Measurements from ENCODE around the gene ROR2.

The ROR2 gene

GRCh38 chr9:91768977-91769916, 180.8 kb downstream of the ROR2 start:
- DNase-seq = no peak

DNA sequence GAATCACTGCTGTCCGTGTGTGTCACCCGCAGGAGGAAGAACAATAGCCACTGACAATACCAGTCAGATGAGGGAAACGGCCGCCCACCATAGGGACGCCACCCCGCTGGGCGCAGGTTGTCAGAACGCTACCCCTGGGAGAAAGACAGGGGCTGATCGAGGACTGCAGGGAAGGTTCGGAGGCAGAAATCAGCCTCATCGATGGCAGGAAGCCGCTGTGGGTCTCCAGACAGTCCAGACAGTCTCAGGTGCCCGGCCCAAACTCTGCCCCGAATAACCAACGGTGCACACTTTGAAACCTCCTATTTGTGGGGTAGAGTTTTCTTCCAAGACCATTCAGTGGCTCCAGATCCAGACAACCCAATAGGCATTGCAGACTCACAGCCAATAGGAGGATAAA, 181.5 kb downstream of the ROR2 start:
- no peak for DNase-seq

GRCh38 chr9:91766315-91767069, 183.5 kb downstream of the ROR2 start:
- no peak for DNase-seq

DNA sequence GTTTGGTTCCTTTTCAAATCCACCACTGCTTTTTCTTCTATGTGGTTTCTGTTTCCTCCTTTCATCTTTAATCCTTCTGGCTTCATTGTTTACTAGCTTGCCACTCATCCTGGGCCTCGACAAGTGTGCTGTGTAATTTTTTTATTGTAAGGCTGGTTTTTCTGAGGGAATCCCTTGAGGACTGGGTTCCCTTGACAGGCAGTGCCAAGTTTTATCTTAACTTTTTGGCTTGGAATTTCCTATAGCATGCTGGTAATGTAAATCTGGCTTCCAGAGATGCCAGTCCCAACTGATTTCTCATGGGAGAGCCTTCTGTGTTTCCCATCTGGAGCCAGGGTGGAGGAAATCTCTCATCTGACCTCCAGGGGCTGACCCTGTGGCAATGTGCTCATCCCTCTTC, 184.7 kb downstream of the ROR2 start:
- DNase-seq = no peak

DNA sequence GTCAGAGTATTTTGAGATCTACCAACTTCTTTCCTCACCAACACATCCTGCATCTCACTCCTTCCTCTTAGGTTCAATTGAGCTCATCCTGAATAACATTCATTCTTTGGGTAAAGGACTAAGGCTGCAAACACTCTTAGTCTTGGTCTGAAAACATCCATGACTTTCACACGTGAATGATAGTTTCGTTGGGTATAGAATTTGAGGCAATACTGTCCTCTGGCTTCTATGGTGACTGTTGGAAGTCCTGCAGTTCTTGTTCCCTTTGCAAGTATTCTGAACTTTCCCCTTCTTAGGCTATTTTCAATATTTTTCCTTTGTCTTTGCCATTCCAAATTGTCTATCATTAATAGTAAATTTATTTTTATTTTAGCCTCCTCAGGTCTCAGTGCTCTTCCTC, 185.4 kb downstream of the ROR2 start:
- DNase-seq = no peak

DNA sequence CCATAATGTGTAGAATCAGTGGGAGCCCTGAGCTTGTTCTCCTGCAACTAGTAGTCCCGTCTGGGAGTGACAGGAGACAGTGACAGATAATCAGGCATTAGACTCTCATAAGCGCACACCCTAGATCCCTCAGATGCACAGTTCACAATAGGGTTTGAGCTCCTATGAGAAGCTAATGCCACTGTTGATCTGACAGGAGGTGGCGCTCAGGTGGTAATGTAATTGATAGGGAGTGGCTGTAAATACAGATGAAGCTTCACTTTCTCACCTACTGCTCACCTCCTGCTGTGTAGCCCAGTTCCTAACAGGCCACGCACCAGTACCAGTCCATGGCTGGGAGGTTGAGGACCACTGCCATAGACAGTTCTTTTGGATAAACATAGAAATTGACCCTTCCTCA, 188.7 kb downstream of the ROR2 start:
- DNase-seq = no peak

DNA sequence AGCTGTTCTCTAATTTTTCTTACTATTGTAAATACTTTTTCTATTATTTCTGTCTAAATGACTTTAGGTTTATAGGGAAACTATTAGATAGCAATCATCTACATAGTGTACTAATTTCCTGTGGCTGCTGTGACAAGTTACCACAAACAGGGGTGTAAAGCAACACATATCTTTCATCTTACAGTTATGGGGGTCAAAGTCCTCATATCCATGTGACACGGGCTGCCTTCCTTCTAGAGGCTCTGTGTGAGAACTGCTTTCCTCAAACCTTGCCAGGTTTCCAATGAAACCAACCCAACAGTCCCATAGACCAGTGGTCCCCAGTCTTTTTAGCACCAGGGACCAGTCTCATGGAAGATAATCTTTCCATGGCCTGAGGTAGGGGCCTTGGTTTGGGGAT, 189.1 kb downstream of the ROR2 start:
- no peak for DNase-seq

- DNase-seq = no peak
Observed at GRCh38 chr9:91758491-91758981, 191.5 kb downstream of the ROR2 start.

GRCh38 chr9:91757782-91758181, 192.2 kb downstream of the ROR2 start:
- no peak for DNase-seq

DNA sequence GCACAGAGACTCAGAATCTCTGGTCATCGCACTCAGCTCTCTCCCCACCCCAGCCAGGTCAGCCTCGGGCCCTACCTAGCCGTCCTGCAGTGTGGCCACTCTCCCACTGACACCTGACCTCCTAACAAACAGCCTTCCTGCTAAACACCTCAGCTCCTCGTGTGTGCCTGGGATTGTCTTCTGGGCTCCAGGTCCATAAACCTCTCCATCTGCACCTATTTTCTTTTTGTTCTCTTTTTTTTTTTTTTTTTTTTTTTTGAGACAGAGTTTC, 193.6 kb downstream of the ROR2 start:
- DNase-seq = no peak

- DNase-seq = no peak
Observed at GRCh38 chr9:91755761-91756509, 194.1 kb downstream of the ROR2 start.

DNA sequence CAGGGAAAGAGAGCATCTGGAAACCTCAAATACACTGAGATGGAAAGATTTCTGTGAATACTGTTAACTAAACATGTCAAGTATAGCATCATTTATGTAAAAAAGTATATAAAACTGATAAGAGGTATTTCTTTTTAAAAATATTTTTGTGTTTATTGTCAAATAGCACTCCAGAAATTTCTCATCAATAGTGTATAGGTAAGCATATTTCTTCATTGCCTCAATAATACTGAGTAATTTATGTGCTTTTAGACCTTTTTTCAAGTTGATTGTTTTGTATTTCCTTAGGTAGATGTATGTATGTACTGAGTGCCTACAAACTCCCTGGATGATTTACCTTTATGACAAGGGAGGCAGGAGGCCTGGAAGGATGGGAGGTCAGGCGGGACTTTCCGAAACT, 196.3 kb downstream of the ROR2 start:
- no peak for DNase-seq

DNA sequence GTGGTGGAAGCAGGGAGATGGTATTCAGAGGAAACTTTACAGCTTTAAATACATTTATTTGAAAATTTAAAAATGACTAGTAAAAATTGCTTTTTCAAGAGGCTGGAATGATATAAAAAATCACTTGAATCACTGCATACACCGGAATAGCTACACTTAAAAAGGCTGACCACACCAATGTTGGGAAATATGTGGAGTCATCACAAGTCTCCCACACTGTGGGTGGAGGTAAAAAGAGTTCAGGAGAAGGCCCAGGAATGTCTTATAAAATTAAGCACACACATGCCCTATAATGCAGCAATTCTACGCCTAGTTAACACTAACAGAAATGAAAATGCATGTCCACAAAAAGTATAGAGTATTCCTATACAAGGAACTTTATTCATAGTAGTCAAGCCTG, 198.1 kb downstream of the ROR2 start:
- DNase-seq = no peak

- DNase-seq = no peak
Observed at GRCh38 chr9:91750343-91750742, 199.7 kb downstream of the ROR2 start.

GRCh38 chr9:91746904-91747303, 203.1 kb downstream of the ROR2 start:
- no peak for DNase-seq

- no peak for DNase-seq
Observed at GRCh38 chr9:91746357-91746756, 203.7 kb downstream of the ROR2 start.

DNA sequence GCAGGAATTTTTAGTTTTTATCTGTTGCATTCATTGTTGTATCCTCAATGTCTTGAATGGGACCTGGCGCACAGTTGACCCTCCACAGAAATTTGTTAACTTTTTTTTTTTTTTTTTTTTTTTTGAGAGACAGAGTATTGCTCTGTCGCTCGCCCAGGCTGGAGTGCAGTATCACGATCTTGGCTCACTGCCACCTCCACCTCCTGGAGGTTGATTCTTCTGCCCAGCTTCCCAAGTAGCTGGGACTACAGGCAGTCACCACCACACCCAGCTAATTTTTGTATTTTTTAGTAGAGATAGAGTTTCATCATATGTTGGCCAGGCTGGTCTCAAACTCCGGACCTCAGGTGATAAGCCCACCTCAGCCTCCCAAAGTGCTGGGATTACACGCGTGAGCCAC, 205.9 kb downstream of the ROR2 start:
- DNase-seq = no peak

DNA sequence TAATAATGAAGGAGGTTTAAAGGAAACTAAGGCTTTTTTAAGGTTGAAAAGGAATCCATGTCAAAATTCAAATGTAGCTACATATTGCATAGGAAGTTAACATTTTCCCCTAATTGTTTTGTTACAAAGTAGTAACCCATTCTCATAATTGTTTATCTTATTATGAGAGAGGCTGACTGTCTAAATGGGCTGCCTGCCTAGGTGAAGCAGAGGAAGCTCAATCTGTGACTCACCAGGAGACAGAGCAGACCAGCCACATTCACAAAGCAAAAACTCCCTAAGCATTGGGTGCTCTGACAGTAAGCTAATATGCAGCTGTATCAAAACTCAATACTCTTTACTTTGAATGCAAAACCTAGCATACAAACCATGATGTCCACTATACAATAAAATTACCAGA, 208.5 kb downstream of the ROR2 start:
- DNase-seq = no peak

DNA sequence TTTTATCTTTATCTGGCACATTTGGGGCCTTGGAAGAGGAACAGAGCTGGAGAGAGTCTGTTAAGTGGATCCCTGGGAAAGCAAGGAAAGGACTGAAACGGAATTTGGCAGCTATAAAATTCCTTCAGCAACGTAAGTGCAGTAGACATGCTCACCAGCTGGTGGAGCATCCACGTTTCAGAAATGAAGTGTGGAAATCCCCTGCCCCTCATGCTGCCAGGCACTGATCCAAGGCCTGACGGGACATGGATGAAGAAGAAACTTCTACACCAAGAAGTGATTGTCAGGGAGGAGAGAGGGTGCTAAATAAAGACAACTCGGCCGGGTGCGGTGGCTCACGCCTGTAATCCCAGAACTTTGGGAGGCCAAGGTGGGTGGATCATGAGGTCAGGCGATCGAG, 209.3 kb downstream of the ROR2 start:
- DNase-seq = no peak

DNA sequence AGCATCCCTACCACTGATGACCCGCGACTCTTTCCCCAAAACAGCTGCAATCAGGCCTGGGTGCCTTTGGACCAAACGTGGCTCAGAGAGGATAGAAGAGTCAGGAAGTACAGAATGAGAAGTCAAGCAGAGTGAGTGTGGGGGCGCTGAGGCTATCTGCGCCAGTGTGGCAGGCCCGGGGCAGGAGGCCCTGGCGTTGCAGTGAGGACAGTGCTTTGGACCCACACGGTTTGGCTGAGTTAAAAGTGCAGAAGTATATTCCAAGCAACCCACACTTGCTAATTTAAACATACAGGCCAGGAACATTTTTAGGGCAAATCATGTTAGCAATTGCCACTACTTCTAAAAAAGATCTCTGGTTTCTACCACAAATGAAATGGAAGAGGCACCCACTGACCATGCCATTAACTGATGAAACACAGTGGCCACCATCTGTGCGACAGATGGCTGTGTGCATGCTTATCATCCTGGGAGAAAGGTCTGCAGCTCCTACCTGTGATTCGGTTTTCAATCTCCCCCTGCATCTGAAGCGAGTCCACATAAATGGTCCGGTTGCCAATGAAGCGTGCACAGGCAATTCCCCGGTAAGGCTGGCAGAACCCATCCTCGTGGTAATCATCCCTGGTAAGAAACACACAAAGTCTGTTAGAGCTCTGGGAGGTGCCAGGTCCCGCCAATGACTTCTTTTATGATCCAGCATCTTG, 213.0 kb downstream of the ROR2 start:
- DNase-seq = no peak

DNA sequence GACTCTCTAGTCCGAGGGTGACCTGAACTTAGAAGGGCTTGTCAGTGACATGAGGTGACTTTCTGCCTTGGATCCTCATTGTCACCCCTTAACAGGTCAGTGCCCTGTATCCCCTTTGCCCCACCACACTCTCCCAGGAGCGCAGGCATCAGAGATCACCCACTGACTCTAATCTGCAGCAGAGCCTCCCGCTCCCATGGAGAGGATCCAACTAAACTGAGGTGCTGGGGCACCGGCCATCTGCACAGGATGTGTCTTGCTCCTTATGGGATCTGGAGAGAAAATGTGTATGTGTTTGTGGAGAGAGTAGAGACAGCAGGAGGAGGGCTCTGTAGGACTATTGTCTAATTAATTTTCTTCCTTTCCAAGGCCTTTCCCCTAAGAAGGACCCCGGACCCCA, 213.7 kb downstream of the ROR2 start:
- no peak for DNase-seq

GRCh38 chr9:91735049-91735448, 215.0 kb downstream of the ROR2 start:
- no peak for DNase-seq
